Measurements from ENCODE around the gene LDLR.
"Not testable (repeated sequence)": the region's sequence is repeated elsewhere in the genome, so short reads cannot be mapped to it uniquely, and the experiment has no call there.

GRCh38 chr19:11090014-11090263, 676 bp downstream of the LDLR start:
- TF ChIP-seq BHLHE40 (IDR thresholded peaks at IDR 0.05; ENCODE audit: low read depth, low read length); CTCF (conservative IDR thresholded peaks at IDR 0.05; ENCODE audit: low read depth, low read length); POLR2A (IDR thresholded peaks at IDR 0.05; ENCODE audit: low read depth, low read length); FOS (IDR thresholded peaks at IDR 0.05; ENCODE audit: low read depth, low read length); MAZ (IDR thresholded peaks at IDR 0.05; ENCODE audit: borderline replicate concordance, low read depth, low read length); CEBPB (IDR thresholded peaks at IDR 0.05; ENCODE audit: low read depth, low read length); CHD1 (IDR thresholded peaks at IDR 0.05; ENCODE audit: low read depth, low read length); MXI1 (IDR thresholded peaks at IDR 0.05; ENCODE audit: borderline replicate concordance, low read depth, low read length); RFX5 (IDR thresholded peaks at IDR 0.05; ENCODE audit: low read depth, low read length): not testable (repeated sequence)
